Mucosa of descending colon (tissue), 3 donors: ENCODE results near the gene CLDN10. TPM values are rescaled to one million over a fixed set of nuclear protein-coding genes. Genes with fewer than 3 reads are reported as not detected.

Experiments used
- ATAC-seq: fragments of 200-7000 bp; cut with Tn5 transposase; one replicate; pipeline ENCODE4 v1.9.1; 2020; ENCODE audit warnings: mild to moderate bottlenecking, moderate library complexity
- DNase-seq, 3 donors: peaks; one replicate each; pipeline ENCODE4 v3.0.0-alpha.2; 2020
- H3K36me3 ChIP-seq: fragments of 200-600 bp; one replicate; pipeline ENCODE4 v1.8.0; 2021; ENCODE audit warnings: low read depth, mild to moderate bottlenecking
- H3K4me1 ChIP-seq: fragments of 200-600 bp; one replicate; pipeline ENCODE4 v1.8.0; 2021; ENCODE audit warnings: low read depth, mild to moderate bottlenecking
- H3K4me3 ChIP-seq: fragments of 200-600 bp; one replicate; pipeline ENCODE4 v1.8.0; 2021; ENCODE audit warnings: mild to moderate bottlenecking
- H3K9me3 ChIP-seq: fragments of 200-600 bp; one replicate; pipeline ENCODE4 v1.8.0; 2021; ENCODE audit warnings: mild to moderate bottlenecking
- intact Hi-C, 2 donors: fragments of 100-400 bp; cut with DNase I in 1 of 2; cut with micrococcal nuclease in 1 of 2; formaldehyde crosslinking; loops; one replicate each; pipeline versions ENCODE4 v1.11.0 to v1.11.1; 2022; cut with DNase I, micrococcal nuclease
- total RNA-seq, 3 donors: library from RNA; stranded (reverse); fragmentation: NEBNext Ultra II Directional in 2 of 3; extraction: Animal tissue kit (Norgen Biotek cat#: 25700) in 2 of 3; gene quantifications; one replicate each; pipeline versions ENCODE4 v1.2.1 to v1.2.4, GENCODE V29; 2021 to 2023
- TF ChIP-seq, protein P1 (sequence below): fragments of 200-600 bp; IDR thresholded peaks from one replicate; pipeline ENCODE4 v1.8.0; 2022; ENCODE audit warnings: antibody characterized with exemption, mild to moderate bottlenecking
- donor health status: DM: no; HTN: no; CAD: no; lungs with moderate emphysema.
- donor health status: DM: no; HTN: no; CAD: no.
- donor health status: DM: no; HTN: yes; CAD: no.

CLDN10 gene
- total RNA-seq, 3 donors from 2014 or later = 0.43 TPM; not detected in 2

DNA sequence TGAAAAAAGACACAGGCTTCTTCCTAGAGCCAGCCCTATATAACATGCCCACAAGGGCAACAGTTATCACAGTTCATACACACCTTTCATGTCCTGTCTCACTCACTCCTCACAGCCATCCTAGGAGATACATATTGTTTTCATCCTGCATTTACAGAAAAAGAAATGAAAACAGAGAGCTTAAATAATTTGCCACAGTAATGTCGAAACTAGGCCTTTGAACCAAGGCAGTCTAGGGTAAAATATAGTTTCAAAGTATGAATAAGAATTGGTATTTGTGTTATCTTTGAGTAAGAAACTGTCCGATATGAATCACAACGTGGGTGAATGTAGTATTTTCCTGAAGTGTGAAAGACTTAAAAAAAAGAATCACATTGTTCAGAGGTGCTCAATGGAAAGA lies 26.8 kb downstream of the CLDN10 start:
- intact Hi-C loops = no loop called here
- Histone ChIP-seq H3K4me1 (no peaks in the 10 kb centered on the region), H3K4me3 (no peak overlapping the region), H3K36me3 (no peaks in the 10 kb centered on the region), H3K9me3 (no peaks in the 10 kb centered on the region)
- DNase-seq (no peak), ATAC-seq (no peak)
- TF ChIP-seq, protein P1, sequence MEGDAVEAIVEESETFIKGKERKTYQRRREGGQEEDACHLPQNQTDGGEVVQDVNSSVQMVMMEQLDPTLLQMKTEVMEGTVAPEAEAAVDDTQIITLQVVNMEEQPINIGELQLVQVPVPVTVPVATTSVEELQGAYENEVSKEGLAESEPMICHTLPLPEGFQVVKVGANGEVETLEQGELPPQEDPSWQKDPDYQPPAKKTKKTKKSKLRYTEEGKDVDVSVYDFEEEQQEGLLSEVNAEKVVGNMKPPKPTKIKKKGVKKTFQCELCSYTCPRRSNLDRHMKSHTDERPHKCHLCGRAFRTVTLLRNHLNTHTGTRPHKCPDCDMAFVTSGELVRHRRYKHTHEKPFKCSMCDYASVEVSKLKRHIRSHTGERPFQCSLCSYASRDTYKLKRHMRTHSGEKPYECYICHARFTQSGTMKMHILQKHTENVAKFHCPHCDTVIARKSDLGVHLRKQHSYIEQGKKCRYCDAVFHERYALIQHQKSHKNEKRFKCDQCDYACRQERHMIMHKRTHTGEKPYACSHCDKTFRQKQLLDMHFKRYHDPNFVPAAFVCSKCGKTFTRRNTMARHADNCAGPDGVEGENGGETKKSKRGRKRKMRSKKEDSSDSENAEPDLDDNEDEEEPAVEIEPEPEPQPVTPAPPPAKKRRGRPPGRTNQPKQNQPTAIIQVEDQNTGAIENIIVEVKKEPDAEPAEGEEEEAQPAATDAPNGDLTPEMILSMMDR = no peak

DNA sequence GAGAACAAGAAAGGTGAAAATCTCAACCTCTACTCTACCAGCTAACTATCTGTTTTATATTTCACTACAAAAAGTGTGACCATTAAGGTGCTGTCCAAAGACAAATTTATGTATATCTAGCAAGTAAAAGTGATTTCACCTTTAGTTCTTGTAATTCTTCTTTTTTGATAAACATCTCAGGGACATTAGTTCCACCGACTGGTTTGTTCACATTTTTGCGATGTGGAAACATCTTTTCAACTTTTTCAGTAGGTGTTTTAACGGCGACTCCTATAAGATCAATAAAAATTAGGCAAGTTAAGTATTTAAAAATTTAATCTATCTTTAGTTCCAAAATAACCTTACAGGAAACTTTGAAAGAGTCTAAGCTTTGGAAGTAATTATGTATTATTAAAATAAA lies 33.3 kb downstream of the CLDN10 start:
- Histone ChIP-seq H3K36me3 (no peaks in the 10 kb centered on the region), H3K4me3 (no peak overlapping the region), H3K4me1 (no peaks in the 10 kb centered on the region), H3K9me3 (no peaks in the 10 kb centered on the region)
- TF ChIP-seq, protein P1 = no peak
- DNase-seq = no peak
- intact Hi-C loops = no loop called here
- ATAC-seq = no peak

DNA sequence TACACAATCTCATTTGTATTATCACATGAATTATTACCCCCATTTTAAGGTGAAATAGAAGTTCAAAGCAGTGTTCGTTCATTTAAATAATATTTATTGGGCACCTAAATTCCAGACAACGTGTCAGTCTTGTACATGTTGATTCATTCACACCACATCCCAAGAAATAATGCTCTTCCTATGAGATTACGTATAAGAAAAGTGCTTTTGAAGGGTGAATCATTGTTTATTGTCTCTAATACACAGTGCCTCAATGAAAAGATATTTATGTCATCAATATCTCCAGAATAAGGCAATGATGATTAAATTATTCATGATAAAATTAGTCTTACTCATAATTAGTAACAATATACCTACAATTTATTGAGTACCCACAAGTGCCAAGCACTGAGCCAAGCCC lies 35.6 kb downstream of the CLDN10 start:
- H3K36me3 ChIP-seq = no peaks in the 10 kb centered on the region
- ATAC-seq (no peak), DNase-seq (no peak)
- no peak overlapping the region for H3K4me3 ChIP-seq
- TF ChIP-seq, protein P1 = no peak
- H3K9me3 ChIP-seq = no peaks in the 10 kb centered on the region
- H3K4me1 ChIP-seq = no peaks in the 10 kb centered on the region
- intact Hi-C loops = no loop called here

- H3K9me3 ChIP-seq = no peaks in the 10 kb centered on the region
- ATAC-seq (no peak), DNase-seq (no peak)
- H3K4me3 ChIP-seq = no peak overlapping the region
- H3K4me1 ChIP-seq = no peaks in the 10 kb centered on the region
- H3K36me3 ChIP-seq = no peaks in the 10 kb centered on the region
- TF ChIP-seq, protein P1 = no peak
- intact Hi-C loops = no loop called here
These were observed 36.2 kb downstream of the CLDN10 start for GRCh38 chr13:95588721-95589120.

GRCh38 chr13:95593462-95593861 lies 40.9 kb downstream of the CLDN10 start:
- Histone ChIP-seq H3K4me3 (no peak overlapping the region), H3K4me1 (no peaks in the 10 kb centered on the region), H3K36me3 (no peaks in the 10 kb centered on the region), H3K9me3 (no peaks in the 10 kb centered on the region)
- intact Hi-C loops = no loop called here
- ATAC-seq (no peak), DNase-seq (no peak)
- TF ChIP-seq, protein P1 = no peak

GRCh38 chr13:95596701-95597100 lies 44.2 kb downstream of the CLDN10 start:
- Histone ChIP-seq H3K4me3 (no peak overlapping the region), H3K36me3 (no peaks in the 10 kb centered on the region), H3K9me3 (no peaks in the 10 kb centered on the region), H3K4me1 (no peaks in the 10 kb centered on the region)
- DNase-seq = no peak
- no peak for ATAC-seq
- TF ChIP-seq, protein P1 = no peak
- intact Hi-C loops = no loop called here
